Measurements from ENCODE around the gene CASP5. TPM values are rescaled to one million over a fixed set of nuclear protein-coding genes. Genes with fewer than 3 reads are reported as not detected.

Gene CASP5
- total and polyA plus RNA-seq, 7 donors: 0.05 TPM; not detected in 6

GRCh38 chr11:104964247-104964646 lies 58.7 kb downstream of the CASP5 start:
- no peak for ATAC-seq
- H3K4me3 ChIP-seq: no peak overlapping the region
- WGBS, 3 donors: 93 to 100% (median 97%) methylated on average over 1 of the region's 1 CpG
- no peak for TF ChIP-seq CTCF (IDR thresholded peaks at IDR 0.05)
- H3K27ac ChIP-seq: no peak overlapping the region
- H3K36me3 ChIP-seq (ENCODE audit: insufficient read depth in 1 of 2, low read depth in 1 of 2): no peaks in the 10 kb centered on the region
- intact Hi-C loops (cut with DNase I): no loop called here
- no peak for DNase-seq
- peaks cover 7% of the 10 kb centered on the region for H3K4me1 ChIP-seq
- no peaks in the 10 kb centered on the region for H3K27me3 ChIP-seq (ENCODE audit: insufficient read depth in 3 of 3, low read length in 2 of 3)
- H3K9me3 ChIP-seq: no peaks in the 10 kb centered on the region

- Histone ChIP-seq H3K4me1 (peaks cover 7% of the 10 kb centered on the region), H3K27me3 (ENCODE audit: insufficient read depth in 3 of 3, low read length in 2 of 3) (no peaks in the 10 kb centered on the region), H3K27ac (no peak overlapping the region), H3K36me3 (ENCODE audit: insufficient read depth in 1 of 2, low read depth in 1 of 2) (no peaks in the 10 kb centered on the region), H3K9me3 (no peaks in the 10 kb centered on the region), H3K4me3 (no peak overlapping the region)
- intact Hi-C loops (cut with DNase I): no loop called here
- WGBS, 3 donors: 88 to 95% (median 92%) methylated on average over 3 of the region's 3 CpGs
- ATAC-seq (no peak), DNase-seq (no peak)
- TF ChIP-seq CTCF (IDR thresholded peaks at IDR 0.05): no peak
Measured at GRCh38 chr11:104962852-104963251, 60.1 kb downstream of the CASP5 start.

- peak in 1 of 4 donors; percentile 52 for ATAC-seq
- Histone ChIP-seq H3K4me1 (peaks cover 7% of the 10 kb centered on the region), H3K36me3 (ENCODE audit: insufficient read depth in 1 of 2, low read depth in 1 of 2) (peaks cover 0 to 13% of the 10 kb centered on the region in 2 donors), H3K27me3 (ENCODE audit: insufficient read depth in 3 of 3, low read length in 2 of 3) (no peaks in the 10 kb centered on the region), H3K9me3 (no peaks in the 10 kb centered on the region), H3K4me3 (no peak overlapping the region), H3K27ac (no peak overlapping the region)
- intact Hi-C loops (cut with DNase I): no loop called here
- DNase-seq: no peak
- WGBS, 3 donors: 84 to 90% (median 87%) methylated on average over 3 of the region's 3 CpGs
- no peak for TF ChIP-seq CTCF (IDR thresholded peaks at IDR 0.05)
Measured at GRCh38 chr11:104957280-104957679, 65.7 kb downstream of the CASP5 start.

- DNase-seq (no peak), ATAC-seq (no peak)
- TF ChIP-seq CTCF (IDR thresholded peaks at IDR 0.05): no peak
- Histone ChIP-seq H3K4me1 (peaks cover 7% of the 10 kb centered on the region), H3K27ac (no peak overlapping the region), H3K4me3 (no peak overlapping the region), H3K36me3 (ENCODE audit: insufficient read depth in 1 of 2, low read depth in 1 of 2) (peaks cover 0 to 14% of the 10 kb centered on the region in 2 donors), H3K27me3 (ENCODE audit: insufficient read depth in 3 of 3, low read length in 2 of 3) (no peaks in the 10 kb centered on the region), H3K9me3 (no peaks in the 10 kb centered on the region)
- intact Hi-C loops (cut with DNase I): no loop called here
Measured at GRCh38 chr11:104956528-104956927, 66.4 kb downstream of the CASP5 start.

- H3K36me3 ChIP-seq (ENCODE audit: insufficient read depth in 1 of 2, low read depth in 1 of 2): peaks cover 19 to 41% of the 10 kb centered on the region in 2 donors
- ATAC-seq: no peak
- intact Hi-C loops (cut with DNase I): no loop called here
Measured at GRCh38 chr11:104946907-104947306, 76.1 kb downstream of the CASP5 start.

More at GRCh38 chr11:104946907-104947306, 76.1 kb downstream of the CASP5 start:
- no peak overlapping the region for H3K4me3 ChIP-seq
- H3K9me3 ChIP-seq: no peaks in the 10 kb centered on the region
- peak; percentile 36 for TF ChIP-seq CTCF (IDR thresholded peaks at IDR 0.05)
- WGBS, 3 donors: 18 to 34% (median 32%) methylated on average over 2 of the region's 2 CpGs
- H3K27me3 ChIP-seq (ENCODE audit: insufficient read depth in 3 of 3, low read length in 2 of 3): no peaks in the 10 kb centered on the region
- no peak for DNase-seq
- no peak overlapping the region for H3K27ac ChIP-seq
- H3K4me1 ChIP-seq: no peaks in the 10 kb centered on the region

Data from psoas muscle (tissue), 8 donors.